ENCODE measurements around the gene SEL1L3.

Gene SEL1L3

GRCh38 chr4:25830548-25830947 lies 32.2 kb downstream of the SEL1L3 start:
- DNase-seq: no peak
- TF ChIP-seq GATA1 (IDR thresholded peaks at IDR 0.05; ENCODE audit: low read depth, low read length) (no peak), POLR2A (IDR thresholded peaks at IDR 0.05; ENCODE audit: low read length) (no peak)

- DNase-seq: no peak
- TF ChIP-seq POLR2A (IDR thresholded peaks at IDR 0.05; ENCODE audit: low read length) (no peak), GATA1 (IDR thresholded peaks at IDR 0.05; ENCODE audit: low read depth, low read length) (no peak)
Measured at GRCh38 chr4:25827897-25828296, 34.9 kb downstream of the SEL1L3 start.

GRCh38 chr4:25827373-25827772 lies 35.4 kb downstream of the SEL1L3 start:
- no peak for DNase-seq
- no peak for TF ChIP-seq GATA1 (IDR thresholded peaks at IDR 0.05; ENCODE audit: low read depth, low read length)

GRCh38 chr4:25826074-25826752 lies 36.6 kb downstream of the SEL1L3 start:
- TF ChIP-seq GATA1 (IDR thresholded peaks at IDR 0.05; ENCODE audit: low read depth, low read length): no peak
- DNase-seq: no peak

- TF ChIP-seq GATA1 (IDR thresholded peaks at IDR 0.05; ENCODE audit: low read depth, low read length) (no peak), POLR2A (IDR thresholded peaks at IDR 0.05; ENCODE audit: low read length) (no peak)
- no peak for DNase-seq
Measured at GRCh38 chr4:25823632-25824031, 39.2 kb downstream of the SEL1L3 start.

- TF ChIP-seq POLR2A (IDR thresholded peaks at IDR 0.05; ENCODE audit: low read length): no peak
- no peak for TF ChIP-seq GATA1 (IDR thresholded peaks at IDR 0.05; ENCODE audit: low read depth, low read length)
- no peak for DNase-seq
Measured at GRCh38 chr4:25821899-25822298, 40.9 kb downstream of the SEL1L3 start.

GRCh38 chr4:25821267-25821666 lies 41.5 kb downstream of the SEL1L3 start:
- TF ChIP-seq POLR2A (IDR thresholded peaks at IDR 0.05; ENCODE audit: low read length) (no peak), GATA1 (IDR thresholded peaks at IDR 0.05; ENCODE audit: low read depth, low read length) (no peak)
- DNase-seq: no peak

- no peak for DNase-seq
- TF ChIP-seq GATA1 (IDR thresholded peaks at IDR 0.05; ENCODE audit: low read depth, low read length) (no peak), POLR2A (IDR thresholded peaks at IDR 0.05; ENCODE audit: low read length) (no peak)
Measured at GRCh38 chr4:25818876-25819275, 43.9 kb downstream of the SEL1L3 start.

- no peak for DNase-seq
- TF ChIP-seq POLR2A (IDR thresholded peaks at IDR 0.05; ENCODE audit: low read length): no peak
Measured at GRCh38 chr4:25818371-25818871, 44.4 kb downstream of the SEL1L3 start.

- TF ChIP-seq GATA1 (IDR thresholded peaks at IDR 0.05; ENCODE audit: low read depth, low read length) (no peak), POLR2A (IDR thresholded peaks at IDR 0.05; ENCODE audit: low read length) (no peak)
- no peak for DNase-seq
Measured at GRCh38 chr4:25817059-25817681, 45.6 kb downstream of the SEL1L3 start.

- no peak for DNase-seq
- TF ChIP-seq GATA1 (IDR thresholded peaks at IDR 0.05; ENCODE audit: low read depth, low read length) (no peak), POLR2A (IDR thresholded peaks at IDR 0.05; ENCODE audit: low read length) (no peak)
Measured at GRCh38 chr4:25816591-25817058, 46.2 kb downstream of the SEL1L3 start.

- no peak for DNase-seq
- TF ChIP-seq GATA1 (IDR thresholded peaks at IDR 0.05; ENCODE audit: low read depth, low read length) (no peak), POLR2A (IDR thresholded peaks at IDR 0.05; ENCODE audit: low read length) (no peak)
Measured at GRCh38 chr4:25815586-25815985, 47.2 kb downstream of the SEL1L3 start.

- no peak for TF ChIP-seq GATA1 (IDR thresholded peaks at IDR 0.05; ENCODE audit: low read depth, low read length)
Measured at GRCh38 chr4:25814301-25815136, 48.3 kb downstream of the SEL1L3 start.

GRCh38 chr4:25813448-25814106 lies 49.2 kb downstream of the SEL1L3 start:
- TF ChIP-seq GATA1 (IDR thresholded peaks at IDR 0.05; ENCODE audit: low read depth, low read length): no peak
- no peak for TF ChIP-seq POLR2A (IDR thresholded peaks at IDR 0.05; ENCODE audit: low read length)
- DNase-seq: no peak

More at GRCh38 chr4:25814301-25815136, 48.3 kb downstream of the SEL1L3 start:
- peak in 1 of 2 experiments; percentile 11 for DNase-seq
